Measurements from ENCODE around the gene CENPE.

The CENPE gene

GRCh38 chr4:103075435-103075893 lies 122.7 kb downstream of the CENPE start:
- DNase-seq (ENCODE audit: low read depth), result no peak

- no peak for DNase-seq (ENCODE audit: low read depth)
Measured at GRCh38 chr4:103074744-103075434, 123.3 kb downstream of the CENPE start.

- no peak for DNase-seq (ENCODE audit: low read depth)
Measured at GRCh38 chr4:103073792-103074438, 124.2 kb downstream of the CENPE start.

GRCh38 chr4:103067841-103068547 lies 130.1 kb downstream of the CENPE start:
- DNase-seq (ENCODE audit: low read depth), result no peak

- no peak for DNase-seq (ENCODE audit: low read depth)
Measured at GRCh38 chr4:103060453-103061148, 137.5 kb downstream of the CENPE start.
